Glutamatergic neuron (in vitro differentiated cells): ENCODE results near the gene COL6A3. TPM values are rescaled to one million over a fixed set of nuclear protein-coding genes. Genes with fewer than 3 reads are reported as not detected.

Experiments
- DNase-seq: peaks from one replicate; pipeline ENCODE4 v3.0.0; 2022
- H3K27ac Mint-ChIP-seq: one replicate; pipeline ENCODE4 v1.8.0; 2020; ENCODE audit warnings: mild to moderate bottlenecking, mixed read lengths, inconsistent platforms; ENCODE audit not compliant: unreplicated experiment
- H3K27me3 Mint-ChIP-seq: one replicate; pipeline ENCODE4 v1.8.0; 2020; ENCODE audit warnings: mild to moderate bottlenecking, moderate library complexity, mixed read lengths, inconsistent platforms; ENCODE audit not compliant: unreplicated experiment
- H3K36me3 Mint-ChIP-seq: one replicate; pipeline ENCODE4 v1.8.0; 2020; ENCODE audit warnings: mild to moderate bottlenecking, mixed read lengths, inconsistent platforms; ENCODE audit not compliant: unreplicated experiment
- H3K4me1 Mint-ChIP-seq: one replicate; pipeline ENCODE4 v1.8.0; 2020; ENCODE audit warnings: mild to moderate bottlenecking, low read depth, mixed read lengths, inconsistent platforms; ENCODE audit not compliant: unreplicated experiment
- H3K4me3 Mint-ChIP-seq: one replicate; pipeline ENCODE4 v1.8.0; 2020; ENCODE audit warnings: mild to moderate bottlenecking, mixed read lengths, inconsistent platforms; ENCODE audit not compliant: unreplicated experiment
- H3K9me3 Mint-ChIP-seq: one replicate; pipeline ENCODE4 v1.8.0; 2020; ENCODE audit warnings: mild to moderate bottlenecking, moderate library complexity, mixed read lengths, inconsistent platforms; ENCODE audit not compliant: unreplicated experiment
- CTCF ChIP-seq: fragments of 200-600 bp; sonication (generic); IDR thresholded peaks from one replicate; pipeline ENCODE4 v1.5.0; 2021; ENCODE audit not compliant: partially characterized antibody, unreplicated experiment
- total RNA-seq: library from RNA; stranded (reverse); fragmentation: NEBNext Ultra II Directional; extraction: Animal tissue kit (Norgen Biotek cat#: 25700); gene quantifications from one replicate; pipeline ENCODE4 v1.2.1, GENCODE V29; 2021; ENCODE audit not compliant: unreplicated experiment

COL6A3 gene
- total RNA-seq, 1 donor from 2014 or later, result 0.07 TPM

GRCh38 chr2:237421542-237422116, 7.7 kb upstream of the COL6A3 start:
- Mint-ChIP-seq H3K4me3 (no peak overlapping the region), H3K36me3 (no peaks in the 10 kb centered on the region)

GRCh38 chr2:237418300-237418699, 4.3 kb upstream of the COL6A3 start:
- H3K27me3 Mint-ChIP-seq, result peaks cover 3% of the 10 kb centered on the region
- TF ChIP-seq CTCF, result no peak
- H3K4me3 Mint-ChIP-seq, result no peak overlapping the region
- no peak overlapping the region for H3K27ac Mint-ChIP-seq
- H3K4me1 Mint-ChIP-seq, result no peaks in the 10 kb centered on the region
- H3K9me3 Mint-ChIP-seq, result no peaks in the 10 kb centered on the region
- no peaks in the 10 kb centered on the region for H3K36me3 Mint-ChIP-seq
- no peak for DNase-seq

More at GRCh38 chr2:237421542-237422116, 7.7 kb upstream of the COL6A3 start:
- peak; percentile 79 for DNase-seq
- peak; percentile 64 for TF ChIP-seq CTCF
- Mint-ChIP-seq H3K27me3 (peaks cover 3% of the 10 kb centered on the region), H3K4me1 (no peaks in the 10 kb centered on the region), H3K27ac (no peak overlapping the region), H3K9me3 (no peaks in the 10 kb centered on the region)

- Mint-ChIP-seq H3K36me3 (no peaks in the 10 kb centered on the region), H3K27me3 (peaks cover 3% of the 10 kb centered on the region), H3K4me3 (no peak overlapping the region), H3K27ac (no peak overlapping the region), H3K4me1 (no peaks in the 10 kb centered on the region), H3K9me3 (no peaks in the 10 kb centered on the region)
- no peak for DNase-seq
- no peak for TF ChIP-seq CTCF
Observed at GRCh38 chr2:237412988-237413776, 782 bp downstream of the COL6A3 start.

- TF ChIP-seq CTCF, result no peak
- Mint-ChIP-seq H3K4me3 (no peak overlapping the region), H3K9me3 (no peaks in the 10 kb centered on the region), H3K27ac (no peak overlapping the region), H3K36me3 (no peaks in the 10 kb centered on the region), H3K4me1 (no peaks in the 10 kb centered on the region), H3K27me3 (peaks cover 3% of the 10 kb centered on the region)
- DNase-seq, result no peak
Observed at GRCh38 chr2:237412646-237412987, 1.3 kb downstream of the COL6A3 start.
